Measurements from ENCODE around the gene HTR4. TPM values are rescaled to one million over a fixed set of nuclear protein-coding genes. Genes with fewer than 3 reads are reported as not detected.

HTR4 gene
- total RNA-seq, 1 experiment from 2014 or later: 0.06 TPM

DNA sequence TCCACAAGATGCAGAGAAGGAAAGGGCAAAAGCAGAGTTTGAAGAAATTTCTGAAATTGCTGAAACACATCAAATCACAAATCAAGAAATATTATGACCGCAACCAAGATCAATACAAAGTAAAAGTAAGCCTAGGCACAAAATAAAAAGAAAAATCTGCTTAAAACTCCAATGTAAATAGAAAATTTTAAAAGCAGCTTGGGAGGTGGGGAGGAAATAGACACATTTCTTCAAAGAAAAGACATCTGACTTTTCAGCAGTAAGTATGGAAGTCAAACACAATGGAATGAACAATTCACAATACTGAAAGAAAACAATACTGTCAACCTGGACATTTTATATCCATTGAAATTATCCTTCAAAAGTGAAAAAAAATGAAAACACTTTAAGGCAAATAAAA is 55.1 kb downstream of the HTR4 start:
- H3K27me3 ChIP-seq: no peaks in the 10 kb centered on the region
- no peaks in the 10 kb centered on the region for H3K4me1 ChIP-seq
- H3K27ac ChIP-seq: no peak overlapping the region
- no peaks in the 10 kb centered on the region for H3K36me3 ChIP-seq
- no peaks in the 10 kb centered on the region for H3K9me3 ChIP-seq (replicated peaks)
- H3K4me3 ChIP-seq: no peak overlapping the region
- no peak for DNase-seq

DNA sequence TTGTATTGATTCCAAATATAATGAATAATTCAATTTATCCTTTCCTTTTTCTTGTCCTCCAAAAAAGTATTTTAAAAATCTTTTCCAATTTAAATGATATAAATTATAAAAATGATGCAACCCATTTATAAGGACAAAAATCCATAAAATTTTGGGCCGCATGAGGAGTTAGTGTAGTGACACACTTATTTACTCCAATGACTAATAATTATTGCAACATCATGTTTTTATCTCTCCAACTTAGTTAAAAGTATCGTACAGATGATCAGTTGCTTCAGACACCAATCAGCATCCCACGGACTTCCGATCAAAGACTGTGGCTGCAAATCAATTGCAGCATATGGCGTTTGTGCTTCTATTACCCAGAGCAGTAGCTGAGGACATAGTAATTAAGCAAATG is 58.6 kb downstream of the HTR4 start:
- no peaks in the 10 kb centered on the region for H3K27me3 ChIP-seq
- no peaks in the 10 kb centered on the region for H3K9me3 ChIP-seq (replicated peaks)
- H3K4me3 ChIP-seq: no peak overlapping the region
- H3K27ac ChIP-seq: no peak overlapping the region
- no peak for DNase-seq
- H3K4me1 ChIP-seq: no peaks in the 10 kb centered on the region
- H3K36me3 ChIP-seq: no peaks in the 10 kb centered on the region

DNA sequence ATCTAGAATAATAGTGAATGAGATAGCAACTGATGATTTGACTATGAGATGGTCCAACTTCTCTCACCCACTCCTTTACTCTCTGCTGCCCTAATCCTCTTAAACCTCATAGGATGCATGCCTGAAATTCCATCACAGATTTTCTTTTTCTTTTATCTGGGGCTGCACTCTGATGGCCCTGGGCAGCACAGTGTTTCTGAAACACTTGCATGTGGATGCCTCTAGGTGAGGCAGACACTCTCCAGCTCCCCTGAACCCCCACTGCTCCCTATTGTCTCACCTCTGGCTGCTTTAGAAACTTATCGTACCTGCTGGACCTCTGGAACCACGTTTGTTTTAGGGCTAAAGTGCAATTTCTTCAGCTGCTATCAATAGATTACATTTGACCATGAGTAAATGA is 67.5 kb downstream of the HTR4 start:
- Histone ChIP-seq H3K4me1 (no peaks in the 10 kb centered on the region), H3K9me3 (replicated peaks) (no peaks in the 10 kb centered on the region), H3K4me3 (no peak overlapping the region), H3K27me3 (no peaks in the 10 kb centered on the region), H3K36me3 (no peaks in the 10 kb centered on the region), H3K27ac (no peak overlapping the region)
- no peak for DNase-seq

DNA sequence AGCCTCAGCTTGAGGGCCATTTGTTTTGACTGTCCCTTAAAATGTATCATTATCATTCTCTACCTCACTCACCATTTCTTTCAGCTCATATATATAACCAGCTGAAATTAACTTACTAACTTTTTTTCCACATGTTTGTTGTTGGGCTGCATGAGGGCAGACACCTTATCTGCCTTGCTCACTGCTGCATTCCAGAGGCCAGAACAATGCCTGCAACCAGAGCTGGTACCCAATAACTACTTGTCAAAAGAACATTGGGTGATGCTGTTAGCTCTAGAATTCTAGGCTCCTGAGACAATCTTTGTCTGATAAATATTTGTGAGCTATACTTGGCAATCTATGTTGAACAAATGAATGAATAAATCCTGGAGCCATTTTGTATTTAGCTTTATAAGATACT is 68.3 kb downstream of the HTR4 start:
- Histone ChIP-seq H3K4me1 (no peaks in the 10 kb centered on the region), H3K27ac (no peak overlapping the region), H3K9me3 (replicated peaks) (no peaks in the 10 kb centered on the region), H3K4me3 (no peak overlapping the region), H3K27me3 (no peaks in the 10 kb centered on the region), H3K36me3 (no peaks in the 10 kb centered on the region)
- DNase-seq: no peak

DNA sequence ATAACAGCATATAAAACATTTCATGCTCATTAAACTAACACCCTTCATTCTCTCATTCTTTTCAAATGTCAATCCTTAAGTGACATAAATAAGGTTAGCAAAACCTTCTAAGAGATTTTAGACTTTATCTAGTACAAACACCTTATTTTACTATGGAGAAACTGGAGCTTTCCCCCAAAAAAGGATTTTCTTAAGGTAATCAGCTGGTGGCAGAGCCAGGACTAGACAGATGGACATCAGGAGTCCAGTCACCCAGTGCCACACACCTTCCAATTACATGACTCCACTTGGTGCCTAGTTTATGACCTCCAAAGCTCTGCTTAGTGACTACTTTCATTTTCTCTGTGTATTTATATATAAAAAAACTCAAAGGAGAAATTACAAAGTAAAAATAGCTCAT is 70.2 kb downstream of the HTR4 start:
- Histone ChIP-seq H3K27ac (no peak overlapping the region), H3K4me3 (no peak overlapping the region), H3K4me1 (no peaks in the 10 kb centered on the region), H3K27me3 (no peaks in the 10 kb centered on the region), H3K9me3 (replicated peaks) (no peaks in the 10 kb centered on the region), H3K36me3 (no peaks in the 10 kb centered on the region)
- no peak for DNase-seq

DNA sequence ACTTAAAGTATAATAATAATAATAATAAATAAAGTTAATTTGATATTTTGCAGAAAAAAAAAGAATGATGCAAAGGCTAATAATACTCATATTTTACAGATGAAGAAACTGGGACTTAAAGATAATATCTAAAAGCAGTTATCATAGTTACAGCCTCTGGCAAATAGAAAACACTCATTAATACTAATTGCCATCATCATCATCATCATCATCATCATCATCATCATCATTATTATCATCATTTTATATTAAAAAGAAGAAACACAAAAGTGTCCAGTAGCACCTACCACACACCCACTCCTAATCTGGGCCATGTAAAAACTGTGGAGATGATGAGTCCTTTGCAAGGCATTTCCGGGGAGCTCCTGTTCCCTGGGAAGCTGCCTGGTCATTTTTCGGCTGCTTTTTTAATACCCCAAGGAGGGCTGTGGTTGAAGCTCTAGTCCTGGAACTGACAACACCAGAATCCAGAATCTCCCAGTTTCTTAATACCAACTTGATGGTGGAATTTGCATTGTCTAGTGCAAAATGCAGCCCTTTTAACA is 70.8 kb downstream of the HTR4 start:
- no peaks in the 10 kb centered on the region for H3K4me1 ChIP-seq
- H3K9me3 ChIP-seq (replicated peaks): no peaks in the 10 kb centered on the region
- no peak overlapping the region for H3K4me3 ChIP-seq
- H3K27ac ChIP-seq: no peak overlapping the region
- DNase-seq: no peak
- no peaks in the 10 kb centered on the region for H3K36me3 ChIP-seq
- no peaks in the 10 kb centered on the region for H3K27me3 ChIP-seq

DNA sequence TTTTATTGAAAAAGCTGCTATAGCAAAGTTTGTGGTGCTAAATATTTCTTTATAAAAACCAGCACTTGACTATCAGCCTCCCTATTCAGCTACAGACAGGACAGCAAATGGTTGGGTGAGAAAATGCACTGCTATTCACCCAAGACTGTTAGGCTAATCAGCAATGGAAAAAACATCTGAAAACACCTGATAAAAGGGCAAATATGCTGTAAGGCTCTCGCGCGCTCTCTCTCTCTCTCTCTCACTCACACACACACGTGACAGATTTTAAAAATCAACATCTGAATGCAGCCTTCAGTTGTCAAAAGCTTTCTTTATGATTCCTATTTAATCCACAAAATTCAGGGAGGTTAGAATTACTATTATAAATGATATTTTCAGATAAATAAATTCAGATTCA is 80.2 kb downstream of the HTR4 start:
- Histone ChIP-seq H3K9me3 (replicated peaks) (no peaks in the 10 kb centered on the region), H3K27me3 (no peaks in the 10 kb centered on the region), H3K27ac (no peak overlapping the region), H3K4me1 (no peaks in the 10 kb centered on the region), H3K36me3 (no peaks in the 10 kb centered on the region), H3K4me3 (no peak overlapping the region)
- no peak for DNase-seq

DNA sequence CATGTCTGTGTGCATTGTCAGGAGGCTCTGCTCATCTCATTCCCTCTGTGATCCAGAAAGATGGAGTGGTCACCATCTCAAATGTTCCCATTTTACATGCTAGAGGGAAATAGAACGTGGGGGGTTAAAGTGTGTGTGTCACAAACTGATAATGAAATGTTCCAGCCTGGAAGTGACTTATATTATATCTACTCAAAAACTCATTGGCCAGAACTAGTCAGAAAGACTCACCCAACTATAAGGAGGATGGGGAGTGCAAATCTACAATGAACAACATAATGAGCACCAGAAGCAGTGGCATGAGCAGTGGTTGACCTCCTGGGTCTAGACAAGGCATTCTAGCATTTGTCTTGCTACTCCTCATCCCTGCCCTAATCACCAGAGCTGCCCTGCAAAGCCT is 81.0 kb downstream of the HTR4 start:
- no peaks in the 10 kb centered on the region for H3K4me1 ChIP-seq
- no peaks in the 10 kb centered on the region for H3K36me3 ChIP-seq
- no peak overlapping the region for H3K4me3 ChIP-seq
- H3K27ac ChIP-seq: no peak overlapping the region
- no peaks in the 10 kb centered on the region for H3K9me3 ChIP-seq (replicated peaks)
- no peaks in the 10 kb centered on the region for H3K27me3 ChIP-seq
- no peak for DNase-seq

DNA sequence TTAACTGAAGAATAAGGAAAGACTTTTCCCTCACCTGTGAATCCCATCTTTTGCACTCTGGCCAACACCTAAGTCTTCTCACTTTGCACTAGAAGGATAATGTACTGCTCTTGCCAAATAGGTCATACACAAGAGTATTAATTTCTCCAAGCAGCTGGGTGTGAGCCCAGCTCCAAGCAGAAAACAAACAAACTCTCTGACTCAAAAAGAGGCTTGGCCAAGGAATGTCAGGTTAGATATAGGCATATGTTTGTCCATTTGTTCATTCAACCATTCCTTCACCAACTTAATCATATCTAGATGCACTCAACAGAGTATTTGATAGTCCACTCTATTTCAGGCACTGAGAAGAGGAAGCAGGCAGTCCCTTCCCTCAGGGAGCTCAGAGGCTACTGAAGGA is 84.4 kb downstream of the HTR4 start:
- no peak for DNase-seq
- Histone ChIP-seq H3K4me3 (no peak overlapping the region), H3K27ac (no peak overlapping the region), H3K9me3 (replicated peaks) (no peaks in the 10 kb centered on the region), H3K27me3 (no peaks in the 10 kb centered on the region), H3K4me1 (no peaks in the 10 kb centered on the region), H3K36me3 (no peaks in the 10 kb centered on the region)

DNA sequence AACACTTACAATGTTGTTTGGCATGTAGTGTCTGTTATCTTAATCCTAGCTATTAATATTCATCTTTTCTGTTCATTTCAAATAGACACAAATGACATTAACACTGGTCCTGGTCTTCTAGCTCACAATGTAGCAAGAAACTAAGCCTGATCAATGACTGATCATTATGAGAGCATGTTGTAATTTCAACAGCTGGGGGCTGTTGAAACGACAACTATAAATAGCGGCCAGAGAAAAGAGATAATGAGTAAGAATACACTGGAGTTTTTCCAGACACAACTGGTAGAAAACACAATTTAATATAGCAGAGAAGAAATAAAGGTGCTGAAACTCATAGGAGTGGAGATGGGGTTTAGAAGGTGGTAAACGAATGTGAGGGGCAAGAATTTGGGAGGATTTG is 89.2 kb downstream of the HTR4 start:
- Histone ChIP-seq H3K27me3 (no peaks in the 10 kb centered on the region), H3K27ac (no peak overlapping the region), H3K4me3 (no peak overlapping the region), H3K36me3 (no peaks in the 10 kb centered on the region), H3K4me1 (no peaks in the 10 kb centered on the region), H3K9me3 (replicated peaks) (no peaks in the 10 kb centered on the region)
- no peak for DNase-seq

DNA sequence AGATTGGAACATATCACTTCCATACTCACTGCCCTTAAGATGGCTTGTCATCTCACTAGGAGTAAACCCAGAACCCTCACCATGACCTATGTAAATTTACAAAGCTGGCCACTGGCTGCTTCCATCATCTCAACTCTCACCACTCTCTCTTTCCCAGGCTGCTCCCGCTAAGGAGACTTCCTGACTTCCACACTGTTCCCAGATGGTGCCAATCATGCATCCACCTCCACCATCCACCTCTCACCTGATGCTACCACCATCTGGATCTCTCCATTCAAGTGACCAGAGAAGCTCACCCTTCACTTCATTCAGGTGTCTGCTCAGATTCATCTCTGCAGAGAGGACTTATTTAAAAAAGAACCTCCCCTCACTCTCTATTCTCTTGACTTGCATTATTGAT is 91.3 kb downstream of the HTR4 start:
- H3K27ac ChIP-seq: no peak overlapping the region
- H3K27me3 ChIP-seq: no peaks in the 10 kb centered on the region
- no peaks in the 10 kb centered on the region for H3K36me3 ChIP-seq
- no peak overlapping the region for H3K4me3 ChIP-seq
- no peaks in the 10 kb centered on the region for H3K4me1 ChIP-seq
- no peak for DNase-seq
- H3K9me3 ChIP-seq (replicated peaks): no peaks in the 10 kb centered on the region

DNA sequence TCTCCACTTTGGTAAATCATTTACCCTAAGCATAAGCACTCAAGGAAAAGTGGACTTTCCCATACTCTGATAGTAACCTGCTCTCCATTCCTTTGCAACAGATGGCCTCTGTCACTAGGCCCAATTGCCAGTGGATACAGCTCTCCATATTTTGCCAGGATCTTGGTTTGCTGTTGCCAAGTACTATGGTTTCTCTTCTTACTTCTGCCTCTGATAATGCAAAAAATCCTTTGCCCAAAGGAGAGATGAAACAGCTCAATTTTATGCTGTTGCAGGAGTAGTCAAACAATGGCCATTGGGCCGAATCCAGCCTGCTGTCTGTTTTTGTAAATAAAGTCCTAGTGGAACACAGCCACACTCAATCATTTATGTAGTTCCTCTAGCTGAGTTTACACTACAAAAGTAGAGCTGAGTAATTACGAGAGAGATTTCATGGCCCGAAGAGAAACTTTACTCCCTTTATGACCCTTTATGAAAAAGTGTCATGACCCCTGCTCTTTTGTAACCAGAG is 92.5 kb downstream of the HTR4 start:
- Histone ChIP-seq H3K9me3 (replicated peaks) (no peaks in the 10 kb centered on the region), H3K27me3 (no peaks in the 10 kb centered on the region), H3K27ac (no peak overlapping the region), H3K36me3 (no peaks in the 10 kb centered on the region), H3K4me1 (no peaks in the 10 kb centered on the region), H3K4me3 (no peak overlapping the region)
- no peak for DNase-seq

DNA sequence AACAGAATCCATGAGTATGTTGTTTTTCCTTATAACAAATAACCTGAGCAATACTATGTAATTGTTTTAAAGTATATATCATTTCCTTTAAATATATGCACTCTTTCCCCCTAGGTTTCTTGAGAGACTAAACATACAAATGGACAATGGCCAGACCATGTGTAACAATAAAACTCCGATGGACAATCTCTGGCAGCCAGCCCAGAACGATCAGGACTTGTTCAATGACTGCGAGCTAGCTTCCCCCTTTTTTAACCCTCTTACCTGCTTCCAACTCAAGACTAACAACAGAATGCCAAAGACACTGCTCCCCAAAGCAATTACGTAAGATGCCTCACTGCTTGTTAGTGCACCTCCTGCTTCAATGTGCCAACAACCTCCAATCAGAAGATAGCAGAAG is 94.9 kb downstream of the HTR4 start:
- Histone ChIP-seq H3K27me3 (no peaks in the 10 kb centered on the region), H3K36me3 (no peaks in the 10 kb centered on the region), H3K27ac (no peak overlapping the region), H3K4me3 (no peak overlapping the region), H3K9me3 (replicated peaks) (no peaks in the 10 kb centered on the region), H3K4me1 (no peaks in the 10 kb centered on the region)
- no peak for DNase-seq

DNA sequence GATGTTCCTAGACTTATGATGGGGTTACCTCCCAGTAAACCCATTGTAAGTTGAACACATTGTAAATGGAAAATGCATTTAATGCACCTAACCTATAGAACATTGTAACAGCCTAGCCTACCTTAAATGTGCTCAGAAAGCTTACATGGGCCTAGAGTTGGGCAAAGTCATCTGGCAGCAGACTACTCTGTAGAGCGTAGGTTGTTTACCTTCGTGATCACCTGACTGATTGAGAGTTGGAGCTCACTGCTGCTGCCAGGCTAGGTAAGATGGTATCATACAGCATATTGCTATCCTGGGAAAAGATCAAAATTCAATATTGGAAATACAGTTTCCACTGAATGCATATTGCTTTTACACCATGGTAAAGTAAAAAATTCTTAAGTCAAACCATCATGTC is 95.4 kb downstream of the HTR4 start:
- Histone ChIP-seq H3K9me3 (replicated peaks) (no peaks in the 10 kb centered on the region), H3K27me3 (no peaks in the 10 kb centered on the region), H3K36me3 (no peaks in the 10 kb centered on the region), H3K4me1 (no peaks in the 10 kb centered on the region), H3K27ac (no peak overlapping the region), H3K4me3 (no peak overlapping the region)
- DNase-seq: no peak

DNA sequence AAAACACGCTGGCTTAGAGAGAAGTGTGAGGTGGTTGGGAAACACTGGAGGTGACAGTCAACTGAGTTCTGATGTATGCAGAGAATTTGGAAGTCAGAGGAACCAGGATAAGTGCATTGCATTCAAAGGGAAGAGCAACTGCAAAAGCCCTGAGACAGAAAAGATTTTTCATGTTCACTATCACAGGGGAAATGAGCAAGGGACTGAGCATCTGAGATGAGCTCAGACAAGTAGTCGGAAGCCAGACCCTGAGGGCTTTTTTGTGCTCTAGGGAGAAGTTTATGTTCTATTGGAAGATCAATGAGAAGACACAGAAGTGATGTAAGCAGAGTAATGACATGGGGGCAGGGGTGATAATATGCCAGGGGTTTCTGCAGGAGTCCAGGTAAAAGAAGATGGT is 97.5 kb downstream of the HTR4 start:
- no peaks in the 10 kb centered on the region for H3K4me1 ChIP-seq
- H3K27me3 ChIP-seq: no peaks in the 10 kb centered on the region
- DNase-seq: no peak

DNA sequence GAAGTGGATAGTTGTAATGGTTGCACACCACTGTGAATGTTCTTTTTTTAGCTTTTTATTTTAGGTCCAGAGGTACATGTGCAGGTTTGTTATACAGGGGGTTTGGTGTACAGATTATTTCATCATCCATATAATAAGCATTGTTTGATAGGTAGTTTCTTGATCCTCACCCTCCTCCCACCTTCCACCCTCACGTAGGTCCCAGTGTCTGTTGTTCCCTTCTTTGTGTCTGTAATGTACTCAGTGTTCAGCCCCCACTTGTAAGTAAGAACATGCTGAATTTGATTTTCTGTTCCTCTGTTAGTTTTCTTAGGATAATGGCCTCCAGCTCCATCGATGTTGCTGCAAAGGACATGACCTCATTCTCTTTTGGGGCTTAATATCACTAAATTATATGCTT is 99.7 kb downstream of the HTR4 start:
- Histone ChIP-seq H3K4me3 (no peak overlapping the region), H3K9me3 (replicated peaks) (no peaks in the 10 kb centered on the region), H3K27ac (no peak overlapping the region), H3K27me3 (no peaks in the 10 kb centered on the region), H3K36me3 (no peaks in the 10 kb centered on the region), H3K4me1 (no peaks in the 10 kb centered on the region)
- DNase-seq: no peak

More for the DNA sequence above, 97.5 kb downstream of the HTR4 start:
- Histone ChIP-seq H3K27ac (no peak overlapping the region), H3K4me3 (no peak overlapping the region), H3K36me3 (no peaks in the 10 kb centered on the region), H3K9me3 (replicated peaks) (no peaks in the 10 kb centered on the region)
